A172 (cell line): ENCODE measurements around the gene SKIC2. TPM values are rescaled to one million over a fixed set of nuclear protein-coding genes. Genes with fewer than 3 reads are reported as not detected.
A peak's percentile ranks its signal among the peaks of the same experiment; 100 is the strongest.
"Not testable (repeated sequence)": the region's sequence is repeated elsewhere in the genome, so short reads cannot be mapped to it uniquely, and the experiment has no call there.

ENCODE experiments used
- DNase-seq: peaks from one replicate; pipeline ENCODE4 v3.0.0-alpha.2; 2015; ENCODE audit warnings: low spot score
- total RNA-seq: library from RNA; depleted of rRNA; stranded (reverse); fragments of >200 nt; shearing (Covaris generic); gene quantifications from 2 replicates; pipeline ENCODE4 v1.2.3, GENCODE V29; 2014; rRNA removed

The SKIC2 gene
- total RNA-seq, 1 experiment from 2014 or later = 26.0 TPM

GRCh38 chr6:32003301-32003700, 44.3 kb downstream of the SKIC2 start:
- not testable (repeated sequence) for DNase-seq

- DNase-seq = not testable (repeated sequence)
These were observed 45.4 kb downstream of the SKIC2 start for GRCh38 chr6:32004393-32004792.

- DNase-seq = not testable (repeated sequence)
These were observed 46.0 kb downstream of the SKIC2 start for GRCh38 chr6:32004864-32005537.

GRCh38 chr6:32005538-32005880, 46.5 kb downstream of the SKIC2 start:
- DNase-seq = not testable (repeated sequence)

GRCh38 chr6:32005991-32006529, 47.1 kb downstream of the SKIC2 start:
- not testable (repeated sequence) for DNase-seq

GRCh38 chr6:32007086-32007485, 48.1 kb downstream of the SKIC2 start:
- DNase-seq = not testable (repeated sequence)

- not testable (repeated sequence) for DNase-seq
These were observed 49.1 kb downstream of the SKIC2 start for GRCh38 chr6:32008037-32008436.

GRCh38 chr6:32008616-32009015, 49.6 kb downstream of the SKIC2 start:
- not testable (repeated sequence) for DNase-seq

- not testable (repeated sequence) for DNase-seq
These were observed 50.6 kb downstream of the SKIC2 start for GRCh38 chr6:32009537-32009936.

- not testable (repeated sequence) for DNase-seq
These were observed 52.0 kb downstream of the SKIC2 start for GRCh38 chr6:32010856-32011530.

GRCh38 chr6:32012941-32013617, 54.1 kb downstream of the SKIC2 start:
- peak; percentile 22 for DNase-seq

- DNase-seq = not testable (repeated sequence)
These were observed 54.8 kb downstream of the SKIC2 start for GRCh38 chr6:32013738-32014137.

GRCh38 chr6:32014547-32014946, 55.6 kb downstream of the SKIC2 start, which contains the start of gene C4B:
C4B (plus strand) TSS chr6:32014795; CDS start chr6:32014846, 51 bp downstream.
- not testable (repeated sequence) for DNase-seq

Other genes starting within 250 kb of the SKIC2 start
- gene LY6G6D, start 243.8 kb upstream of the SKIC2 start, total RNA-seq = not detected in 2 replicates
- not detected in 2 replicates for gene LY6G6C, start 237.4 kb upstream of the SKIC2 start, total RNA-seq
- gene MPIG6B, start 235.8 kb upstream of the SKIC2 start, total RNA-seq = not detected in 2 replicates
- gene DDAH2, start 229.9 kb upstream of the SKIC2 start, total RNA-seq = 134 and 166 TPM in 2 replicates
- 927 and 1,153 TPM in 2 replicates for gene CLIC1, start 222.6 kb upstream of the SKIC2 start, total RNA-seq
- gene MSH5, start 219.2 kb upstream of the SKIC2 start, total RNA-seq = 3.2 and 6.1 TPM in 2 replicates
- 1.1 and 3.0 TPM in 2 replicates for gene SAPCD1, start 196.5 kb upstream of the SKIC2 start, total RNA-seq
- 0.60 and 3.2 TPM in 2 replicates for gene VWA7, start 181.8 kb upstream of the SKIC2 start, total RNA-seq
- 56.0 and 58.8 TPM in 2 replicates for gene VARS1, start 163.4 kb upstream of the SKIC2 start, total RNA-seq
- 80.4 and 88.0 TPM in 2 replicates for gene LSM2, start 152.2 kb upstream of the SKIC2 start, total RNA-seq
- gene HSPA1L, start 143.9 kb upstream of the SKIC2 start, total RNA-seq = 1.4 and 3.0 TPM in 2 replicates
- 1.2 and 4.1 TPM in 2 replicates for gene HSPA1A, start 143.6 kb upstream of the SKIC2 start, total RNA-seq
- gene HSPA1B, start 131.4 kb upstream of the SKIC2 start, total RNA-seq = 312 and 358 TPM in 2 replicates
- 101 and 107 TPM in 2 replicates for gene NEU1, start 96.4 kb upstream of the SKIC2 start, total RNA-seq
- not detected in 2 replicates for gene SLC44A4, start 80.2 kb upstream of the SKIC2 start, total RNA-seq
- 75.5 and 85.7 TPM in 2 replicates for gene EHMT2, start 61.5 kb upstream of the SKIC2 start, total RNA-seq
- 1.3 and 4.1 TPM in 2 replicates for gene ZBTB12, start 57.1 kb upstream of the SKIC2 start, total RNA-seq
- 0.69 TPM in 1 of 2 replicates, not detected in the other for gene C2, start 31.5 kb upstream of the SKIC2 start, total RNA-seq
- gene CFB, start 13.1 kb upstream of the SKIC2 start, total RNA-seq = 3.7 and 4.0 TPM in 2 replicates
- gene NELFE, start 204 bp upstream of the SKIC2 start, total RNA-seq = 92.1 and 117 TPM in 2 replicates
- 16.4 and 17.9 TPM in 2 replicates for gene DXO, start 13.0 kb downstream of the SKIC2 start, total RNA-seq
- gene C4A, start 22.9 kb downstream of the SKIC2 start, total RNA-seq = 1.2 and 1.6 TPM in 2 replicates
- 0.62 and 2.5 TPM in 2 replicates for gene C4B, start 55.6 kb downstream of the SKIC2 start, total RNA-seq
- gene CYP21A2, start 79.2 kb downstream of the SKIC2 start, total RNA-seq = 0.05 TPM in 1 of 2 replicates, not detected in the other
- gene TNXB, start 150.2 kb downstream of the SKIC2 start, total RNA-seq = 45.0 and 45.7 TPM in 2 replicates
- 19.9 and 22.2 TPM in 2 replicates for gene ATF6B, start 169.1 kb downstream of the SKIC2 start, total RNA-seq
- gene FKBPL, start 171.1 kb downstream of the SKIC2 start, total RNA-seq = 4.8 and 8.8 TPM in 2 replicates
- not detected in 2 replicates for gene PRRT1, start 192.8 kb downstream of the SKIC2 start, total RNA-seq
- 4.7 and 7.7 TPM in 2 replicates for gene PPT2, start 195.0 kb downstream of the SKIC2 start, total RNA-seq
- 1.9 and 4.9 TPM in 2 replicates for gene EGFL8, start 205.4 kb downstream of the SKIC2 start, total RNA-seq
- 29.6 and 36.2 TPM in 2 replicates for gene AGPAT1, start 216.9 kb downstream of the SKIC2 start, total RNA-seq
- 59.4 and 61.7 TPM in 2 replicates for gene RNF5, start 219.2 kb downstream of the SKIC2 start, total RNA-seq
- 0.60 and 2.2 TPM in 2 replicates for gene AGER, start 225.1 kb downstream of the SKIC2 start, total RNA-seq
- 18.1 and 21.4 TPM in 2 replicates for gene PBX2, start 231.0 kb downstream of the SKIC2 start, total RNA-seq
- 3.1 and 3.4 TPM in 2 replicates for gene GPSM3, start 233.5 kb downstream of the SKIC2 start, total RNA-seq